Heart right ventricle (tissue), 16 donors: ENCODE measurements around the gene NGB. TPM values are rescaled to one million over a fixed set of nuclear protein-coding genes. Genes with fewer than 3 reads are reported as not detected.

Source experiments
- ATAC-seq, 8 donors: fragments of 200-7000 bp; cut with Tn5 transposase; one replicate each; pipeline ENCODE4 v1.9.1; 2020; ENCODE audit warnings: mild to moderate bottlenecking in 8 of 8, moderate library complexity in 8 of 8, moderate number of reproducible peaks in 1 of 8
- DNase-seq, 2 donors: peaks; one replicate each; pipeline ENCODE4 v3.0.0-alpha.2; 2020
- H3K27ac ChIP-seq, 10 donors: fragments of 200-600 bp; sonication (generic) in 2 of 10; one replicate each; pipeline versions ENCODE4 v1.5.0 to v1.8.0; 2020 to 2022; ENCODE audit warnings: mild to moderate bottlenecking in 3 of 10
- H3K27me3 ChIP-seq, 7 donors: fragments of 200-600 bp; one replicate each; pipeline ENCODE4 v1.8.0; 2021 to 2022; ENCODE audit warnings: mild to moderate bottlenecking in 2 of 7
- H3K36me3 ChIP-seq, 9 donors: fragments of 200-600 bp; sonication (generic) in 1 of 9; one replicate each; pipeline versions ENCODE4 v1.5.0 to v1.8.0; 2020 to 2022; ENCODE audit warnings: mild to moderate bottlenecking in 2 of 9
- H3K4me1 ChIP-seq, 9 donors: fragments of 200-600 bp; sonication (generic) in 1 of 9; one replicate each; pipeline versions ENCODE4 v1.5.0 to v1.8.0; 2020 to 2022; ENCODE audit warnings: mild to moderate bottlenecking in 4 of 9
- H3K4me3 ChIP-seq, 10 donors: fragments of 200-600 bp; sonication (generic) in 2 of 10; one replicate each; pipeline versions ENCODE4 v1.5.0 to v1.8.0; 2020 to 2022; ENCODE audit warnings: mild to moderate bottlenecking in 7 of 10, moderate library complexity in 2 of 10
- H3K9me3 ChIP-seq, 11 donors: fragments of 200-600 bp in 10 of 11; sonication (generic) in 2 of 11; one replicate each; pipeline versions ENCODE4 v1.5.0 to v1.8.0; 2013 to 2022; ENCODE audit warnings: mild to moderate bottlenecking in 2 of 11, control low read depth in 1 of 11, moderate library complexity in 1 of 11
- WGBS, 2 donors: extraction: QIAGEN DNeasy Blood & Tissue Kit; methylation state at CpG; one replicate each; pipeline ENCODE4 v1.1.7; 2013; ENCODE audit warnings: inconsistent platforms in 1 of 2; 5-methylcytosine and 5-hydroxymethylcytosine counted together
- intact Hi-C, 10 donors: fragments of 100-400 bp; cut with DNase I; formaldehyde crosslinking; loops; one replicate each; pipeline versions ENCODE4 v1.11.1 to v1.14.2; 2022
- polyA plus RNA-seq, 2 donors: library from polyadenylated mRNA; stranded (reverse); fragments of 200-250 nt; gene quantifications; one replicate each; pipeline ENCODE4 v1.2.3, GENCODE V29; 2013
- total RNA-seq, 10 donors: library from RNA; stranded (reverse); fragmentation: NEBNext Ultra II Directional in 3 of 10; extraction: Animal tissue kit (Norgen Biotek cat#: 25700) in 3 of 10; gene quantifications; one replicate each; pipeline versions ENCODE4 v1.2.1 to v1.2.4, GENCODE V29; 2021 to 2023
- TF ChIP-seq, protein P1 (sequence below), 9 donors: fragments of 200-600 bp; sonication (generic) in 2 of 9; IDR thresholded peaks; one replicate each; pipeline versions ENCODE4 v1.5.0 to v1.8.0; 2021 to 2022; ENCODE audit warnings: antibody characterized with exemption in 9 of 9, mild to moderate bottlenecking in 5 of 9, moderate library complexity in 1 of 9
- donor health status: Arrhythmogenic right ventricular cardiomyopathy.
- donor health status: ischemic (EF 13 %, LVEDD 7.1; RV severe dilation, severe dysfunction).
- donor health status: healthy with polysubstance abuse.
- donor health status: DM: no; HTN: yes; CAD: no.
- donor health status: DM: no; HTN: no; CAD: no.
- donor health status: ischemic (EF 25% LVEDD 6.9; RV normal size, moderate dysfunction).
- donor health status: ischemic (EF 25% LVEDD 5.7; RV mildly dilated, moderate dysfunction).
- donor health status: healthy.
- donor health status: DM: yes; HTN: yes; CAD: no.
- donor health status: Ischemic cardiomyopathy.
- donor health status: ischemic (EF 35%, LVEDD 5.7; RV mildly dilated, moderate dysfunction).
- donor health status: nonischemic (EF 11% LVEDD 7.7; RV severe dilation, severe dysfunction).
- donor health status: DM: yes; HTN: yes; CAD: no.
- donor health status: PGD.
- donor health status: ischemic (EF 29% LVEDD 5.4; RV normal size, mild dysfunction).
- donor health status: nonischemic (EF 23%, LVEDD 6.1; RV moderate dilation, normal function).

Gene NGB
- total and polyA plus RNA-seq, 12 donors = not detected

DNA sequence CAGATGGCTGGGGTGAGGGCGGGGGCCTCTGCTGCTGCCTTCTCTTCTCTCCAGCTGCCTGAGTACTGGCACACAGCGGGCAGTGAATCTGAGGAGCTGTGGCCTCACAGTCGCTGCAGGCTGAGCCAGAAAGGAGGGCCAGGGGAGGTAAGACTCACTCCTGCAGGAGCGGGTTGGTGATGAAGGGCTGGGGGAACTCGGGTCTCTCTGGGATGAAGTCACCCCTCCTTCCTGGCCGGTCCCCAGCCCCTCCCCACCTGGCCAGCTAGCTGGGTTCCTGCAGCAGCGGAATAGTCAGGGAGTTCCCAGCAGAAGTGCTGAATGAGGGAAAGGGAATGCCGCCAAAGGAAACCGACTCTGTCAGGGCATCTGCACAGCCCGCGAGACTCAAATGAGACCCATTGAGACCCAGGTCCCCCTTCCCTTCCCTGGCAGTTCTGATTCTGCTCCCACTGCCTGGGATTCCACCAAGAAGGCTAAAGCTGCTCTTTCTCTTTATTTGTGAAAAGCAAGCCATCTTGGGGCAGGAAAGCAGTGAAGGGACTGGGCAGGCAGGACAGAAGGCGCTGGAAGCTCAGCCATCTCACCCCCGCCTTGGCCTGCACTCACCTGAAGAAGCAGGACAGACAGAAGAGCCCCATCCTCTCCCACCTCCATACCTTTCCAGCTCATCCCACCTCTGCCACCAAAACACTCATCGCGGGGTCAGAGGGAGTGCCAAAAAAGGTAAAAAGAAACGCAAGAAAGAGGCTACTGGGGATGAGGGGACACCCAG, 5.3 kb downstream of the NGB start:
- 66 to 68% methylated on average over 16 of the region's 16 CpGs for WGBS, 2 donors
- H3K9me3 ChIP-seq = peaks cover 0 to 11% (median 0%) of the 10 kb centered on the region in 11 donors
- intact Hi-C loops = no loop called here
- TF ChIP-seq, protein P1, sequence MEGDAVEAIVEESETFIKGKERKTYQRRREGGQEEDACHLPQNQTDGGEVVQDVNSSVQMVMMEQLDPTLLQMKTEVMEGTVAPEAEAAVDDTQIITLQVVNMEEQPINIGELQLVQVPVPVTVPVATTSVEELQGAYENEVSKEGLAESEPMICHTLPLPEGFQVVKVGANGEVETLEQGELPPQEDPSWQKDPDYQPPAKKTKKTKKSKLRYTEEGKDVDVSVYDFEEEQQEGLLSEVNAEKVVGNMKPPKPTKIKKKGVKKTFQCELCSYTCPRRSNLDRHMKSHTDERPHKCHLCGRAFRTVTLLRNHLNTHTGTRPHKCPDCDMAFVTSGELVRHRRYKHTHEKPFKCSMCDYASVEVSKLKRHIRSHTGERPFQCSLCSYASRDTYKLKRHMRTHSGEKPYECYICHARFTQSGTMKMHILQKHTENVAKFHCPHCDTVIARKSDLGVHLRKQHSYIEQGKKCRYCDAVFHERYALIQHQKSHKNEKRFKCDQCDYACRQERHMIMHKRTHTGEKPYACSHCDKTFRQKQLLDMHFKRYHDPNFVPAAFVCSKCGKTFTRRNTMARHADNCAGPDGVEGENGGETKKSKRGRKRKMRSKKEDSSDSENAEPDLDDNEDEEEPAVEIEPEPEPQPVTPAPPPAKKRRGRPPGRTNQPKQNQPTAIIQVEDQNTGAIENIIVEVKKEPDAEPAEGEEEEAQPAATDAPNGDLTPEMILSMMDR (IDR thresholded peaks at IDR 0.05) = no peak
- H3K27ac ChIP-seq = no peak overlapping the region
- H3K27me3 ChIP-seq = peaks cover 0 to 45% (median 30%) of the 10 kb centered on the region in 7 donors
- ATAC-seq (no peak), DNase-seq (no peak)
- H3K4me3 ChIP-seq = no peak overlapping the region
- H3K36me3 ChIP-seq = no peaks in the 10 kb centered on the region
- H3K4me1 ChIP-seq = no peaks in the 10 kb centered on the region

- 67 to 69% methylated on average over 2 of the region's 2 CpGs for WGBS, 2 donors
- H3K27me3 ChIP-seq = peaks cover 0 to 44% (median 27%) of the 10 kb centered on the region in 7 donors
- H3K36me3 ChIP-seq = no peaks in the 10 kb centered on the region
These were observed 5.9 kb downstream of the NGB start for GRCh38 chr14:77265187-77265515.

DNA sequence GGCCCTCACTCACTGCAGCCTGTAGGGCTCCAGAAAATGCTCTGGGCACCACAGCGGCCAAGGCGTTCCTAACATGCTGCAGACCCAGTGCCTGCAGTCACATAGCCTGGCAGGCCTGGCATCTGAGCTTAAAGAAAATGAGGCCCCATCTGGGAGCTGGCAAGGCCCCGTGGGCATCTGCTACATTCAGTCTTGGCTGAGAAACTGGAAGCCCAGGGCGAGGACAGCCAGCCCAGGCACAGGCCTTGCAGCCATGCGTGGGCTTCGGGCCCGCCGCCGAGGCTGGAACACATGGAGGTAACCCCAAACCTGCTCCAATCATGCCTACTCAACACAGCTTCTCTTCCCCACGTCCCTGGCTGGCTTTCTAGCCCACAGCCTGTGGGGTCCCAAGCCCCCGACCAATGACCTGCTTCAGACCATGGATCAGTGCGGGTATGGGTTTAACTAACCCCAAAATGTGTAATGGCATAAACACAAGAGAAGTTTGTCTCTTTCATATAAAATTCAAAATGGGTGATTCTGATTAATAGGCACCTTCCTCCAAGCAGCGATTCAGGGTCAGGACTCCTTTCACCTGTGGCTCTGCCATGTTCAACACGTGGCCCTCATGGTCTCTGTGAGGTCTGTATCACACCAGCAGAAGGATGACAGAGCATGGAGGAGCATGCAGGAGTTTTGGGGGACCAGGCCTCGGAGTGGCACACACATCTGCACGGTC, 6.4 kb downstream of the NGB start:
- H3K4me3 ChIP-seq = no peak overlapping the region
- H3K27me3 ChIP-seq = peaks cover 0 to 45% (median 25%) of the 10 kb centered on the region in 7 donors
- H3K27ac ChIP-seq = no peak overlapping the region

More at GRCh38 chr14:77265187-77265515, 5.9 kb downstream of the NGB start:
- H3K4me1 ChIP-seq = no peaks in the 10 kb centered on the region
- H3K27ac ChIP-seq = no peak overlapping the region
- H3K4me3 ChIP-seq = no peak overlapping the region
- H3K9me3 ChIP-seq = peaks cover 0 to 11% (median 0%) of the 10 kb centered on the region in 11 donors
- ATAC-seq (no peak), DNase-seq (no peak)
- TF ChIP-seq, protein P1 (IDR thresholded peaks at IDR 0.05) = no peak
- intact Hi-C loops = no loop called here

DNA sequence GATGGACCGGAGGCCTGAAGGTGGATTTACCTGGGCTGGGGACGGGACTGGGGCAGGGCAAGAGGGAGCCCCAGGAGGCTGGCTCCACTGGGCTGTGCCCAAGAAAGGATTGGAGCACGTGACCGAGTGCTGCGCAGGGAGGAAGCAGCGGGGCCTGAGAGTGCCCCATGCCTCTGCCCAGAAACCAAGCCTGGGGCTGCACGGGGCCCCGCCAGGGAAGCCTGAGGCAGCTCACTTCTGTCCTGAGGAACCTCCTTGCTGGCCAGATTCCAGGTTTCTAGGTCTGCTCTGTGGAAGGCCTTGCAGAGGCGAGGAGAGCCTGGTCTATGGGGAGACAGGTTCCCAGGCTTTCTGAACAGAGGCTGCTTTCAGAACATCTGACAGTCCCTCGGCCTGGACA, 10.4 kb downstream of the NGB start:
- H3K4me3 ChIP-seq = no peak overlapping the region
- no peaks in the 10 kb centered on the region for H3K9me3 ChIP-seq
- H3K27ac ChIP-seq = no peak overlapping the region
- TF ChIP-seq, protein P1 (IDR thresholded peaks at IDR 0.05) = no peak
- DNase-seq = no peak
- WGBS, 2 donors = 50 to 55% methylated on average over 10 of the region's 10 CpGs
- no peaks in the 10 kb centered on the region for H3K4me1 ChIP-seq
- no peak for ATAC-seq
- H3K27me3 ChIP-seq = peaks cover 0 to 35% (median 15%) of the 10 kb centered on the region in 7 donors
- intact Hi-C loops = no loop called here
- no peaks in the 10 kb centered on the region for H3K36me3 ChIP-seq

More for the DNA sequence above, 6.4 kb downstream of the NGB start:
- 87% methylated on average over 16 of the region's 16 CpGs for WGBS, 2 donors
- TF ChIP-seq, protein P1 (IDR thresholded peaks at IDR 0.05) = no peak
- intact Hi-C loops = no loop called here
- DNase-seq = no peak
- no peaks in the 10 kb centered on the region for H3K36me3 ChIP-seq
- ATAC-seq = peak in 2 of 8 donors; percentile 22 to 36
- H3K4me1 ChIP-seq = no peaks in the 10 kb centered on the region
- peaks cover 0 to 11% (median 0%) of the 10 kb centered on the region in 11 donors for H3K9me3 ChIP-seq
